HG03097 (cell line): ENCODE results near the gene SIAE.

ENCODE experiments used
- ATAC-seq: cut with Tn5 transposase; IDR thresholded peaks from one replicate; pipeline ENCODE4 v1.9.1; 2021; ENCODE audit not compliant: unreplicated experiment, low FRiP score

Gene SIAE, protein sequence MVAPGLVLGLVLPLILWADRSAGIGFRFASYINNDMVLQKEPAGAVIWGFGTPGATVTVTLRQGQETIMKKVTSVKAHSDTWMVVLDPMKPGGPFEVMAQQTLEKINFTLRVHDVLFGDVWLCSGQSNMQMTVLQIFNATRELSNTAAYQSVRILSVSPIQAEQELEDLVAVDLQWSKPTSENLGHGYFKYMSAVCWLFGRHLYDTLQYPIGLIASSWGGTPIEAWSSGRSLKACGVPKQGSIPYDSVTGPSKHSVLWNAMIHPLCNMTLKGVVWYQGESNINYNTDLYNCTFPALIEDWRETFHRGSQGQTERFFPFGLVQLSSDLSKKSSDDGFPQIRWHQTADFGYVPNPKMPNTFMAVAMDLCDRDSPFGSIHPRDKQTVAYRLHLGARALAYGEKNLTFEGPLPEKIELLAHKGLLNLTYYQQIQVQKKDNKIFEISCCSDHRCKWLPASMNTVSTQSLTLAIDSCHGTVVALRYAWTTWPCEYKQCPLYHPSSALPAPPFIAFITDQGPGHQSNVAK

DNA sequence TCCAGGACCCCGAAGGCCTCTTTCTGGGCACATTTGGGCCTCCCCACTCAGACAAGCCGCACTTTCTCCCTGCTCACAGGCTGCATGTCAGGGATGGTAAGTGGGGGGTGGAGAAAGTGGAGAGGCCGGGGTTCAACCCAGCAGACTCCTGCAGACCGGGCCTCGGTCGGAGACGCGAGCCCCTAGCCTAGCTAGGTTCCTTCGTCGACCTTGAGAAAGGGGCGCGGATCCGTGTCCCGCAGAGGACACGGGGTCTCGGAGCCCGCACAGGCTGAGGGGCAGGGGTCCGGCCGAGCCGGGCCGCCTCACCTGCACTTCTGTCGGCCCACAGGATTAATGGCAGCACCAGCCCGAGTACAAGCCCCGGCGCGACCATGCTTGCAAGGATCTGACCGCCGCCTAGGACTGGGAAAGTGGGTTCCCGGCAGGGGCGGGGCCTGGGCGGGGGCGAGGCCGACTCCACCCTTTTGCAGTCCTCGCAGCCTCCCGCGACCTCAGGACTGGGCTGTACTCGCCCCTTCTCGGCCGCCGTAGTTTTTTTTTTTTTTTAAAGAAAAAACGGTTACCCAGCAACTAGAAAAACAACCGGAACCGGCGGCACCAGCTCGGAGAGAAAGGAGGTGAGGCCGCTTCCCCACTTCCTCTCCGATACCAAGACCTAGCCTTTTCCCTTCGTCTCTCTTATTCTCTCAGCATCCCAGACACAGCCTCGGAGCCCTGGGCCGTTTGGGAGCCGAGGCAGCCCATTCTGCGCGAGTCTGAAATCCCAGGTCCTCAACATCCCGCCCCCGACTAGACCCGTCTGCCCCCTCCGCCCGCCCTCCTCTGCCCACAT is at the start of gene SIAE, which contains the start of gene SPA17:
SIAE (minus strand) TSS at position 407 of the 835 bp plus-strand sequence; CDS start at position 376, 31 bp downstream.
SPA17 (plus strand) TSS at position 572 of the 835 bp plus-strand sequence. CDS start 1,361 bp downstream, outside the sequence.
- peak; percentile 85 for ATAC-seq

DNA sequence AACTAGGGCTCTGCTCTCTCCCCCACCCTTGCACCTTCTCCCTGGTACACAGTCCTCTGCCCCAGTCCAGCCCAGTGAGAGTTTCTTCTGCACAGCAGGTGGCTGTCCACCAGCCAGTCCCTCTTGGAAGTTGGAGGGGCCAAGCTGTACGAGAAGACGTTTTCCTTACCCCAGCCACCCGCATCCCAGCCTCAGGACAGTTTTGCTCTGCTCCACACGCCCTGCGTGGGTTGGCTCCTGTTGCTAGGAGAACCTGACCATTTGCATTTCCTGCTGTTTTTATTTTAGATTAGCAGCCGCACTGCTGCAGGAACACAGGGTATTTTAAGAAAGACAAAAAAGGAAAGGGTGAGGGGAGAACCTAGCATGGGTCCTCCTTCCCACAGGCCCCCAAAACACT is 48.6 kb upstream of the SIAE start:
- no peak for ATAC-seq

DNA sequence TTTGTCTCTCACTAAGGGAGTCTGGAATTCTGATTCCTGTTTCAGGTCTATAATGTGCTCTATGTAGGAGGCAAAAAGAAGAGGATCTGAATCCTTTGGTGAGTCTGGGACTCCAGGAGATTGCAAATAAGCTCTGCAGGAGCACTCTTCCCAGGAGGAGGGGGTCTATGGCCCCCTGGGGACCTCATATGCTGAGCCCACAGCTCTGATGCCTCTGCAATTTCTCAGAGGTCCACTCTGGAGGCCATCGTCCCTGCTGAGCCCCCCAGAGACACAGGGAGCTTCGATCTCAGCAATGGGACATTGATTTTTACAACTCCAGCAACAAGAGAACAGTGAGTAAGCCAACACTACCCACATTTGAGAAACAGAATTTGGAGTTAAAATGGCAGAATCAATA is 46.0 kb upstream of the SIAE start:
- ATAC-seq: no peak

DNA sequence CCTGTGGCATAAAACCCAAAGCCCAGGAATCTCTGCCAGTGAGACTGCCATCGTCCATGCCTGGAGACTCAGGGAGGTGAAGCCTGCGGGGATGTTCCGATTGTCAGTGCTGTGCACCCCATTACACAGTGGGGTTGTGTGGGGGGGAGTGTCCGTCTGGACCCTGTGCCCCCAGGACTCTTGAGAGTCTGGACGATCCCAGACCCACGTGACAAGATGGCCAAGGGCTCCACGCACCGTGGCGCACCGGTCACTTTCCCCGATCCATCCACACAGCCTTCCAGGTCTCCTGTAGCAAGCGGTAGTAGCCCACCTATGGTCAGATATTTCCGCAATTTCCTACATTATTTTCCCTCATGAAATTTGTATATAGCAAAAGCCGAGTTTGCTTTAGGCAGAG is 45.3 kb upstream of the SIAE start:
- no peak for ATAC-seq

DNA sequence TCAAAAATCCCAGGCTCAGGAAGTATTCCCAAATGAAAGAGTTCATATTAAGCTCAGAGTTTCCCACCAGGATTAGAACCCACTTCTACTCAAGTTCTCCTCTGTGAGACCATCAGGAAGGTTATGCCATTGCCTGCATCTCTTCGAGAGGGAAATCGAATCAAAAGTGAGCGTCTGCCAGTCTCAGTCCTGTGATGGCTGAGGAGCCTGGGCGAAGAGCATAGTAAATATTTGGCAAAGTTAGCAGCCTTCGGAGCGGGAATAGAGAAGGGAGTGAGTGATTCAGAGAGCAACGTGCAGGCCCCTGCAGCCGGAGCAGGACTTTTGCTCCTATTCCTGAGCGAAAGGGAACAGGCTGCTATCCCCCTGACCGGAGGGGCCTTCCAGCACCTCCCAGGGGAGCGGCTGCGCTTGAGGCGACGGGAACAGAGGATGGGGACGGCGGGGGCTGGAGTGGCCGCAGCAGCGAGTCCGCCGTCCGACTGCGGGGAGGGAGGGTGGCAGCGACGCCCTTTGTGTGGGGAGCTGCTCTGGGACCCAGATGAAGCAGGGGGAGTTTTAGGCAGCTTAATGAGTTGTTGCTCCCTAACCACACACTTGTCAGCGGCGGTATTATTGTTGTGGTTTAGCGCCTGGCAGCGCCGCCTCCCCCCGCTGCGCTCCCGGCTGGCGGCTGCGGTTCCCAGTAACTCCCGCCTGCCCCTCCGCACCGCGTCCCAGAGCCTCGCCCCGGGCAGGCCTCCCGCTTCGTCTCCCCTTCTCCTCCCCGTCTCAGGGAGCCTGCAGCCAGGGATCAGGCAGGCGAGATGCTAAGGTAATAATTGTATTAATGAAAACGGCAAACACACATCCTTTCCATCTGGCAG is 44.5 kb upstream of the SIAE start:
- ATAC-seq: no peak

DNA sequence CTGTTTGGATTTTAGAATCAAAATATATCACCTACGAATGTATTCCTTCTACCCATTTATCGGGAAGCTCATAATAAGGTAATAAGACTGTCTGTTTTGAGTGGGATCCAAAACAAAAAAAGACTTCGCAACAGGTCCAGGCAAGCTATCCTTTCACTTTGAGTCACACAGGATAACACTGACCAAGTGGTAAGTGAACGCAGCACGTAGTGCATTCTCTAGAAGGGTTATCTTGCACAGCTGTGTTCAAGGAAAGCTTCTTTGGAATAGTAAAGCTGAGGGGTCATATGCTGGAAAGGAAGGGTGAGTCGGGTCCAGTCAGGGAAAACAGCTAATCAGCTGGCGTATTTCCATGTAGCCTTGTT is 43.9 kb upstream of the SIAE start:
- ATAC-seq: no peak

DNA sequence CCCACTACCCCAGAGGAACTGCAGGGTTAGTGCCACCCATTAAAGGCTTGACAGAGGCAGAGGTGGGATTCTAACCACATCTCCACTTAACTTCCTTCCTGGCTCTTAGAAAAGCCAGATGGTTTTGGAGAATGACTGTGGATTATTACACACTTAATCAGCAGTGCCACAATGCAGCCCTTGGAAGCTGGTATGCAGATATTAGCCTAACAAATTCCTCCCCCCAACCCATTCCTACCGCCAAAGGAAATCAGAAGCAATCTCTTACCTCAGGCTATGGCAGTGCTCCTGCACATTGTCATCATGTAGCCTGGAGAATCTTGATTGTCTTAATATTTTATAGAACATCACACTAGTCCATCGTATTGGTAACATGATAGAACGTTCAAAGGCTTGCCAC is 43.1 kb upstream of the SIAE start:
- no peak for ATAC-seq

DNA sequence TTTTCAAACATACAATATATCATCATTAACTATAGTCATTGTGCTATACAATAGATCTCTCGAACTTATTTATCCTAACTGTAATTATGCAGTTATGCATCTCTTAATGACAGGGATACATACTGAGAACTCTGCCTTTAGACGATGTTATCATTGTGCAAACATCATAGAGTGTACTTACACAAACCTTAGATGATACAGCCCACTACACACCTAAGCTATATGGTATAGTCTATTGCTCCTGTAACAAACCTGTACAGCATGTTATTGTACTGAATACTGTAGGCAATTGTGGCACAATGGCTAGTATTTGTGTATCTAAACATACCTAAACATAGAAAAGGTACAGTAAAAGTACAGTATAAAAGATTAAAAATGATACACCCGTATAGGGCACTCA is 38.9 kb upstream of the SIAE start:
- ATAC-seq: no peak

DNA sequence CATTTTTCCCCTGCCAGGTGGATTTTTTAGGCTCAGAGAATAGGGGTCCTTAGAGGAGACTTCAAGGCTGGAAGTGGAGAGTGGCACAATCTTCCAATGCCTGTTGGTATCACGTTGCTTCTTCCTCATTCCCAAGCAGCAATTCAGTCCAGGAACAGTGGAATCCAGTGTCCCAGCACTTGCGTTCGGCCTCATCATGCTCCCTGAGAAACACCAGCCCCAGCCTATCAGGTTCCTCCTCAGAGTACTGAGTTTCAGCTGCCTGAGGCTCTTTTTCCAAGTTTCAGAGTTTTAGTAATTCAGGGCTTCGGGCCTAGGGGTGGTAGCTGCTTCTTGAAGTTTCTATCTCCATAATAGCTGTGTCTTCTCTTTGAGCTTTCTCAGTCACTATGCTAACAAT is 34.3 kb upstream of the SIAE start:
- ATAC-seq: no peak

DNA sequence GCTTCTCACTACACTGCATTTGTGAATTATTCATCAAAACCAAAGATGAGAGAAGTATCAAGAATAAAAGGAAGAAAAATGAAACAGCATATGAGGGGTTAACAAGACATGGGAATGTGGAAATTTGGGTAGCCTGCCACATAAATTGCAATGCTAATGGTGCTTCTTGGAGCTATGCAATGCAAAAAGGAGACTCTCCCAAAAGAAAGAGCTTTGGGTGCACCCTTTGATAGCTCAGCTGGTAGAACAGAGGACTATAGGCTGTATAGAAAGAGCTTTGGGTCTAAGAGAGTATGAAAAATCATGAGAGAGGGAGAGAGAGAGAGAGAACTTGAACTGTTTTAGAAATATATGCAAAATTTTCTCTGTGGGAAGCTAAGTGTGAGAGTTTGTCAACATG is 26.5 kb upstream of the SIAE start:
- ATAC-seq: no peak

DNA sequence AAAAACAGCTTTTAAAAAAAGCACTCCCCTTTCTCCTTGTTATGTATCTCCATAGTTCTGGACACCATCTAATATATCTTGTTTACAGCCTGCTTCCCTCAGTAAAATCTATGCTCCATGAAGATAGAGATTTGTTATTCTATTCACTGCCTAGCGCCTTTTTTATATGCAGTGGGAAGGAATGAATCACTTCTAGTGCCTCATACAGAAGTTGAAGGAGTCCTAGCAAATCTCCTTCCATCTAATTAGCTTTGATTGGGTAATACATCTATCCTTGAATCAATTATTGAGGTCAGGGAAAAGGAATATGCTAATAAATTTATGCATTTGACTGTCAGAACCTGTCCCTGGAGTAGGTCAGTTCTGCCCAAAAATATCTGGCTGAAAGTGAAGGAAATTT is 26.0 kb upstream of the SIAE start:
- ATAC-seq: no peak

DNA sequence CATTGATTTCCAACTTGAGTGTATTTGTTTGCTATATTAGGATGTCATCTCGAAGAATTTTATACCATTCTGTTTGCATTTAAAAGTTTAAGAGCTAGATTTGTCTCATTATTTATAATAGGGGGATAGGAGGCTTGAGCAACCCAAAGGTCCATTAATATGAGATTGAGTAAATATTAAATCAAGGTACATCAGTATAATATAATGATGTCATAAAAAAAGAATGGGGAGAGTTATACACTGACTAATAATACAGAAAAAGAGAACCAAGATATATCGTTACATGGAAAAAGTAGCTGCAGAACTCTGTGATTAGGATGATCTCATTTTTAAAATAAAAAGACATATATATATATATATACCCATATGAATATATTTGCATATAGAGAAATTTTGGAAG is 19.6 kb upstream of the SIAE start:
- no peak for ATAC-seq

DNA sequence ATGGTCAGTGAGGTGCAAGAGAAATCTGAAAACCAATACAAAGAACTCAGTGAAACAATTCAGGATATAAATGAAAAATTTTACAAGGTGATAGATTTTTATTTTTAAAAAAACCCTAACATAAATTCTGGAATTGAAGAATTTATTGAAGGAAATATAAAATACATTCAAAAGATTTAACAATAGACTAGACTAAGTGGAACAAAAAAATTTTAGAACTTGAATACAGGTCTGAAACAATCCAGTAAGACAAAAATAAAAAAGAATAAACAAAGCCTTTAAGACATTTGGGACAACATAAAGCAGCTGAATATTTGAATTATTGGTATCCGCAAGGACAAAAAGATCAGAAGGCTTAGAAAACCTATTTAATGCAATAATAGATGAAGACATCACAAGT is 8.9 kb upstream of the SIAE start:
- ATAC-seq: no peak

DNA sequence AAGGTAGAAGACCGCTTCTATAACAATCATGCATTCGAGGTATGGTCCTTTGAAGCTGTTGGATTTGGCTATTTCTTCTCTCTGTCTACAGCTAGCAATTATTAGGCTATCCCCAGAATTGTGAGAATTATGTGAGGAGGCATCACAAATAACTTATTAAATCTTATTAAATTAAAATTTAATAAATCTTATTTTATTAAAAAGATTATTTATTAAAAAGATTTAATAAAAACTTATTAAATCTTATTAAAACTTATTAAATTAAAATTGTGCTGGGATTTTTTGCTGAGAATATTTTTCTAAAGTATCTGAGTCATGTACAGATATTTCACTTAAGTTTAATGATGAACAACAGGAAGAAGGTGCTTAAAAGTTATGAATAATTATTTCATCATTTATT is 7.9 kb upstream of the SIAE start:
- ATAC-seq: no peak

DNA sequence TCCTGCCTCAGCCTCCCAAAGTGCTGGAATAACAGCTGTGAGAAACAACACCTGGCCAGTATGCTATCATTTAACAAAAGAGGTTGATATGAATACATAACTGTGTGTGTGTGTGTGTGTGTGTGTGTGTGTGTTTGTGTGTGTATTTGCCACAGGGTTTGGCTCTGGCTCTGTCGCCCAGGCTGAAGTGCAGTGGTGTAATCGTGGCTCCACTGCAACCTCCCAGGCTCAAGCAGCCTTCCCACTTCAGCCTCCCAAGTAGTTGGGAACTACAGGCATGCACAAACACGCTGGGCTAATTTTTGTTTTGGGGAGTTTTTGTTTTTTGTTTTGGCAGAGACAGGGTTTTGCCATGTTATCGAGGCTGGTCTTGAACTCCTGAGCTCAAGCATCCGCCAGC is 4.9 kb upstream of the SIAE start:
- ATAC-seq: no peak

DNA sequence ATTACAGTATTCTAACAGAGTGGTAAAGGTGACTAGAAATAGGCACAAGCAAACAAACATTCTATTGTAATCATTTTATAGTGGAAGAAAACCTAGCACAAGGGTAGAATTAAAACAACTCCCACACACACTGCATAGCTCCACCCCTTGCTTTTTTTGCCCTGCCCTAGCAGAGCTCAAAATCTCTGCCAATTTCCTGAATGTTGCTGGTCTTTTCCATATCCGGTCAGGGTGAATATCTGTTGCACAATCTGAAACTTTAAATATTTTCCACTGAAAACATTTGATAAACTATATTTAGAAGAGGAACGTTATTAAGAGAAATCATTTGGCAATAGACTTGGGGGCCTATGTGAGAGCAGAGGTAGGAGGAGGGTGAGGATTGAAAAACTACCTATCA is 2.8 kb upstream of the SIAE start:
- ATAC-seq: no peak

DNA sequence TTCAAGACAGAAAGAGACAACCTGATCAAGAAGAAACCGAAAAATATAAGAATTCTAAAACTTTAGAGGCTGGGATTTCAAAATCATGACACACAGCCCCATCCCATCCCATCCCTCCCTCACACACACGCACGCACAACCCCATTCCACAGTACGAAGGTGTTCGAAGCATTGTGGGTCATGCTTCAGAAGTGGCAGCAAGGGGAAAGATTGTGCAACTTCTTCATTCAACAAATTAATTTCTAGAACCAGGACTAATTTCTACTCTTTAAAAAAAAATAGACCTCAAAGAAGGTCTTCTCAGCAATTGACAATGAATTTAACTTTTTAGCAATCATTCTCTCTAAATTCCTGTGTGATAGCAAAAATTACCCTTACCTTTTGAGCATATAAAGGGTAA is 1.0 kb upstream of the SIAE start:
- no peak for ATAC-seq

DNA sequence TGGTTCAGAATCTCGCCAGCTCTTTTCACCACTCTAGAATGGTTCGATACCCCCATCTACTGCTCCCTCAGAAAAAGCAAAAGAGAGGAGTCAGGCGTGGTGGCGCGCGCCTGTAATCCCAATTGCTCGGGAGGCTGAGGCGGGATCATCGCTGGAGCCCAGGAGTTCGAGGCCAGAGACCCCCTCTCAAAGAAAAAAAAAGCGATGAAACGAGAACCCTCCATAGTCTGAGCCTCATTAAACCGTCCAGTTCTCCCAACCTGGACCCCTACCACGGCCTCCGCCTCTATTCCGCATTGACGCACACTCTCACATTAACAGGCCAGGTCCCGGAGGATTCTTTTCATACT is 604 bp upstream of the SIAE start:
- ATAC-seq: no peak

DNA sequence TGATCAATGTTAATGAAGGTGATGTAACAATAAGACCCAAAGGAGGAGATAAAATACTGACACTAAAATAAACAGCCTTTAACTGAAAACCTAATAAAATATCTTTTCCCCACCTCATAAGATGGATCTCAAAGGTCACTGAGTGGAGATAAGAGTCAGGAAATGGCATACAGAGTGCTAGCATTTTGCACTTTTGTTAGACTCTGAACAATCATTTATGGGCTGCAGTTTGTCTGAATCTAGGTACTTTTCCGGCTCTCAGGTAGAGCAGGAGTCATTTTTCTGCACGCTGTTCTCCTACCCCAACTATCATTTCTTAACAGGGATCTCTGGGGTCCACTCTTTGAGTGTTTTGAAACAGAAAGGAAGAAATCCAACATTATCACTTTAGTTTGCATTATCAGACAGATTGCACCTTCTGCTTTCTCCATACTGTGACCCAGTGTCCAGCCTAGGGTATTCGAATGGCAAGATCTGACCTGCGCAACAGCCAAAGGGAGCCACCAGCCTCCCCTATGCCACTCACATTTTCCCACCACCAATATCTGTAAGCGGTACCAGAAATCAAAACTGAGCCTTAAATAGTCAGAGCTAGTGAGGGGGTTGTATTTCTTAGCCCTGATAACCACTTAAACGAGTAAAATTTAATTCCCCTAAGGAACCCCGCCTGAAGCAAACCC is 863 bp downstream of the SIAE start:
- no peak for ATAC-seq

DNA sequence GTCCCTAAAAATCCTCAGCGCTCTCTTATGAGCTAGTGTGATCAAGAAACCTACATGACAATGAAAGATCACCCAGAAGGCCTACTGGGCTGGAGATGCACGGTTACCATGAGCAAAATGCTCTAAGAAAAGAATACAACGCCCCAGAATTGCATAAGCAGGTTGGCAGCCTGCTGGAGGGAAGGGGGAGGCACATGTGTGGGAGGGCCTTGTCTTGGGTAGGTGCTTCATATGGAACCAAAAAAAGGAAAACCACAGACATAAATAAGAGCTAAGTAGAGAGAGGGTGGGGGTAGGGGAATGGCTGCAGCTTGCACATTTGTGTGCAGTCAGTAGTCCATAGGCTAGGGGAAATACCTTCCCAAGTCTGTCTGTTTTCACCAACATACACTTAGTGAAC is 2.8 kb downstream of the SIAE start:
- peak; percentile 33 for ATAC-seq
